Islet precursor cell (in vitro differentiated cells): ENCODE results near the gene PPWD1.

Source experiments
- DNase-seq: peaks from one replicate; pipeline ENCODE4 v3.0.0-alpha.2; 2018

Gene PPWD1

DNA sequence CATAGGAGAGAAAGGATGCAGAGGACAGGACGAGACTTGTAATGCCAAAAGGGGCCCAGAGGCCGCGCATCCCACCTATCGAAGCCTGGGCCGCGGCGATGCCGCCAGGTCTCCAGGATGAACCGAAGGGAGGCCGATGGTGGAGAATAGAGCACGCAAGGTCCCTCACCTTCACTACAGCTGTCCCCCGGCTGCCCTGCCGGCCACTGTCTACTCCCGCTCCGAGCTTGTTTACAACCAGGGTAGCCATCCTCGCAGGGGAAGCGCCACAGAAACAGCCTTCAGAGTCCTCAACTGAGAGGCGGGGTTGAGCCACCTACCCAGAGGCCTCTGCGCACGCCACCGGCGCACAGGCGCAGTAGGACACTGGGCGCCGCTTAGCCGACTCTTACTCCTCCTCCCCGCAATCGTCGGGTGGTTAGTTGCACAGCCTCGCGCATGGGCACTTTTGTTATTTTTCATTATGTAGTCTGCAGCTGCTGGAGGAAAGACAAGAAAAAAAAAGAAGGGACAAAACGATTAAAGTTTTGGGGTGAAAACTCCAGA lies 61.0 kb downstream of the PPWD1 start, which contains the start of gene TRIM23:
TRIM23 (minus strand) TSS at position 309 of the 546 bp plus-strand sequence; CDS start at position 250, 59 bp downstream.
- peak; percentile 96 for DNase-seq

DNA sequence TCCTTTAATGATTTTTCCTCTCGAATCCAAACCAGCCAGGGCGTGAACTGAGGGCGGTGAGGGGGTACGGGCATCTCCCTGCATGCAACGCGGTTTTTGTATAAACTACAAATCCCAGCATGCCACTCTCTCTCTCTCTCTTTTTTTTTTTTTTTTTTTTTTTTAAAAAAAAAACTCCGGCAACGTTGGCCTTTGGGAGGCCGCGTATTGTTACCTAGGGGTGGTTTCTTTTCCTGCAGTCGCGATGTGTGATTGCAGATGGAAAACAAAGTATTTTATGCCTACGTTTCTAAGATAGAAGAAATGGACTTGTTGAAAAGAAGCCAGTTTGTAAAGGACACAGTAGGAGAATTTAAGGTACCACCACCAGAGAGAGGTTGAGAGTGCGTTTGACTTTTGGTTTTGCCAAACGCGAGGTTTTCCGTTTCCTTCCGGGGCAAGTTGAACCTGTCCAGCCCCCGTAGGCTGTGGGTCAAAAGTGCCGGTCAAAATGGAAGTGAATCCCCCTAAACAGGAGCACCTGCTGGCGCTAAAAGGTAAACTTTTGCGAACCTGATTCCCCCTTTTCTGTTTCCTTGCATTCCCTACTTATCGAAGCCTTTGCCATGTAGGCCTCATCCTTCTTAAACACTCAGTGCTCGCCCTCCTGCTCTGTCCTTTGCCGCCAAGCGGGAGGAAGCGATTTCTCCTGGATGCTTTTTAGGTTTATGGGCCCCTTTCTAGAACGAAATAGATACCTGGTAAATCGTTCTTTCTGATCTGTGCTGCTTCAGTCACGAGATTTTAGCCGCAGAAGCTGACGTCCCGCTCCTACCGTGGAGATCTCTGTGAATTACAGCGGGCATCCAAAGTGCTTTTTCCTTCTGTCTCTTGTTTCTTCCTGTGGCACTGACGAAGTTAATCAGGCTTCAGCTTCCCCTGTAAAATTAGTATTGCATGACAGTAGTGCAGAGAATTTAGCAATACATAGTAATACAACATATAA lies 61.8 kb downstream of the PPWD1 start, which contains the start of the genes SHLD3 and TRAPPC13:
SHLD3 (plus strand) TSS at position 457 of the 985 bp plus-strand sequence. CDS start 4,561 bp downstream, outside the sequence.
TRAPPC13 (plus strand) TSS at position 457 of the 985 bp plus-strand sequence; CDS start at position 491, 34 bp downstream.
- peak; percentile 87 for DNase-seq

DNA sequence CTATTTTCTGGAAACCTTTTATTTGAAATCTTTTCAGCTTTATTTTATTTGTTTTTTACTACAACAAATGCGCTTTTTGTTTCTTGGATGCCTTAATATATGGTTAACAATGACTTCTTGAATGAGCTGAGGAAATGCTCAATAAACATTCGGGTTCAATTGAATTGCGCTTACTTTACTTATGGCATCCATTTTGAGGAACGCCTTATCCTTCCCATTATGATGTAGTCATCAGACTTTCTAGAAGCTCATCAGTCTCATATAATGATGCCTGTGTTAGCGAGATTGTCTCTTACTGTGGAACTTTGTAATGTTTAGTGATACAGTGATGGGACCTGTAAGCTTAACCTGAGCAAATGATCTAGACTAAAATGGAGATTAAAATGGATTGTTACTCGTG lies 62.6 kb downstream of the PPWD1 start:
- no peak for DNase-seq

DNA sequence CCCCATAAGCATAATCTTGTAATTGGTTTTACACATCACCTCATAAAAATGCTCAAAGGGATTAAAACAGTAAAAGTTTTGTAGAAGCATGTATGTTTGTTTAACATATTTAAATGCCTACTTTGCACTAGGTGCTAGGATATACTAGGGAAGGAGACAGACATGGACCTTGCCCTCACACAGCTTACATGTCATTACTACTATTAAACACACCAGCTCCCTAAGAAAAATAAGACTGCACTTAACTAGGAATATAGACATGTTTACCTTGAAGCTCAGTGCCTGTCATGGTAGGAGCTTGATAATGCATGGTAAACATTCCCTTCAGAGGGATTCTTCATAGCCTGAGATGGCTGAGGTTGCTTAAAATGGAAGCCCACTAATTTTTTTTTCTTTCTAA lies 67.9 kb downstream of the PPWD1 start:
- no peak for DNase-seq
